Spleen (tissue), 11 donors: ENCODE results near the gene INHBA. TPM values are rescaled to one million over a fixed set of nuclear protein-coding genes. Genes with fewer than 3 reads are reported as not detected.

Source experiments
- DNase-seq: peaks from one replicate; pipeline ENCODE4 v3.0.0-alpha.2; 2020
- H3K27ac ChIP-seq, 8 donors: fragments of 200-600 bp; sonication (generic) in 7 of 8; 1 replicate in 4 of 8; 2 replicates in 4 of 8; pipeline versions ENCODE4 v1.5.0 to v1.8.0; 2016 to 2021; ENCODE audit warnings: inconsistent platforms in 4 of 8, mild to moderate bottlenecking in 4 of 8, moderate library complexity in 1 of 8
- H3K27me3 ChIP-seq, 7 donors: fragments of 200-600 bp; sonication (generic) in 6 of 7; replicated peaks in 1 of 7; 1 replicate in 4 of 7; 2 replicates in 3 of 7; pipeline versions ENCODE4 v1.5.0 to v1.8.0; 2016 to 2021; ENCODE audit warnings: inconsistent platforms in 3 of 7, mild to moderate bottlenecking in 1 of 7
- H3K36me3 ChIP-seq, 6 donors: fragments of 200-600 bp; sonication (generic) in 5 of 6; 1 replicate in 4 of 6; 2 replicates in 2 of 6; pipeline versions ENCODE4 v1.5.0 to v1.8.0; 2016 to 2021; ENCODE audit warnings: inconsistent platforms in 2 of 6
- H3K4me1 ChIP-seq, 6 donors: fragments of 200-600 bp; sonication (generic) in 5 of 6; 1 replicate in 3 of 6; 2 replicates in 3 of 6; pipeline versions ENCODE4 v1.5.0 to v1.8.0; 2016 to 2021; ENCODE audit warnings: inconsistent platforms in 3 of 6
- H3K4me3 ChIP-seq, 8 donors: fragments of 200-600 bp; sonication (generic) in 7 of 8; 1 replicate in 4 of 8; 2 replicates in 4 of 8; pipeline versions ENCODE4 v1.5.0 to v1.8.0; 2016 to 2021; ENCODE audit warnings: inconsistent platforms in 4 of 8, mild to moderate bottlenecking in 4 of 8, moderate library complexity in 2 of 8
- H3K9me3 ChIP-seq, 8 donors: fragments of 200-600 bp; sonication (generic) in 7 of 8; 1 replicate in 4 of 8; 2 replicates in 4 of 8; pipeline versions ENCODE4 v1.5.0 to v1.8.0; 2016 to 2021; ENCODE audit warnings: inconsistent platforms in 4 of 8
- POLR2A ChIP-seq, 3 donors: fragments of 450-650 bp; IDR thresholded peaks; one replicate each; pipeline ENCODE4 v1.5.1; 2017; ENCODE audit warnings: antibody characterized with exemption in 3 of 3, mild to moderate bottlenecking in 1 of 3
- POLR2AphosphoS5 ChIP-seq, 3 donors: sonication (generic); formaldehyde crosslinking; IDR thresholded peaks; one replicate each; pipeline ENCODE4 v1.5.1; 2017; ENCODE audit warnings: antibody characterized with exemption in 3 of 3
- WGBS, 5 donors: extraction: QIAGEN DNeasy Blood & Tissue Kit in 3 of 5; methylation state at CpG; one replicate each; pipeline versions ENCODE4 v1.1.5 to v1.1.7; 2013 to 2018; 5-methylcytosine and 5-hydroxymethylcytosine counted together
- intact Hi-C: fragments of 100-400 bp; cut with DNase I; formaldehyde crosslinking; loops from one replicate; pipeline ENCODE4 v1.15.0; 2023; ENCODE audit warnings: low total_unique reads
- polyA plus RNA-seq, 3 donors: library from polyadenylated mRNA; stranded (reverse); fragments of 200-250 nt; gene quantifications; one replicate each; pipeline ENCODE4 v1.2.1, GENCODE V29; 2013
- total RNA-seq, 7 donors: library from RNA; depleted of rRNA in 3 of 7; stranded (reverse); fragments of >200 nt in 3 of 7; fragmentation: NEBNext Ultra II Directional in 4 of 7; extraction: Animal tissue kit (Norgen Biotek cat#: 25700) in 4 of 7; gene quantifications; one replicate each; pipeline versions ENCODE4 v1.1.0 to v1.2.1, GENCODE V29; 2016 to 2021
- TF ChIP-seq, protein P1 (sequence below), 11 experiments: fragments of 200-600 bp in 7 of 11; fragments of 450-650 bp in 4 of 11; sonication (generic) in 4 of 11; IDR thresholded peaks in 8 of 11; conservative IDR thresholded peaks in 3 of 11; 1 replicate in 7 of 11; 2 replicates in 4 of 11; pipeline versions ENCODE4 v1.4.0 to v1.8.0; 2016 to 2021; ENCODE audit warnings: antibody characterized with exemption in 11 of 11, inconsistent platforms in 4 of 11, mild to moderate bottlenecking in 1 of 11
- donor health status: healthy with polysubstance abuse.
- donor health status: DM: no; HTN: no; CAD: no; lungs with moderate emphysema.
- donor health status: DM: no; HTN: no; CAD: no.
- donor health status: Bipolar disorder and iron deficiency.
- donor health status: healthy.
- donor health status: DM: no; HTN: no; CAD: no.
- donor health status: DM: yes; HTN: yes; CAD: no.

The INHBA gene
- total and polyA plus RNA-seq, 10 donors, result 0.15 to 3.9 (median 0.40) TPM

DNA sequence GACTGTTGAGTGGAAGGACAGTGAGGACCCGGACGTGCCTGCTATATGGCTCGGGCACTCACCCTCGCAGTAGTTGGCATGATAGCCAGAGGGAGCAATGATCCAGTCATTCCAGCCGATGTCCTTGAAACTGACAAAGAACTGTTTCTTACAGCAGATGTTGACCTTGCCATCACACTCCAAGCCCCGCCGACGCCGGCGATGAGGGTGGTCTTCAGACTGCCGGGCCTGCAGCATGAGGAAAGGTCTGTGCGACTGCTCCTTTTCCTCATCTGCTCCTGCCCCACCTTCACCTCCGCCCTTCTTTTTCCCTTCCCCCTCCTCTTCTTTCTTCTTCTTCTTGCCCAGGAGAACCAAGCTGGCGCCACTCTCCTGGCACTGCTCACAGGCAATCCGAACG is 13.1 kb downstream of the INHBA start:
- 87 to 97% (median 94%) methylated on average over 16 of the region's 16 CpGs for WGBS, 5 donors
- Histone ChIP-seq H3K27me3 (peaks cover 0 to 7% (median 0%) of the 10 kb centered on the region in 7 donors), H3K27ac (no peak overlapping the region), H3K9me3 (no peaks in the 10 kb centered on the region), H3K36me3 (peaks cover 0 to 6% (median 0%) of the 10 kb centered on the region in 6 donors), H3K4me1 (peaks cover 0 to 27% (median 5%) of the 10 kb centered on the region in 6 donors), H3K4me3 (no peak overlapping the region)
- no peak for DNase-seq
- no peak for TF ChIP-seq POLR2AphosphoS5 (IDR thresholded peaks at IDR 0.05)
- TF ChIP-seq, protein P1, sequence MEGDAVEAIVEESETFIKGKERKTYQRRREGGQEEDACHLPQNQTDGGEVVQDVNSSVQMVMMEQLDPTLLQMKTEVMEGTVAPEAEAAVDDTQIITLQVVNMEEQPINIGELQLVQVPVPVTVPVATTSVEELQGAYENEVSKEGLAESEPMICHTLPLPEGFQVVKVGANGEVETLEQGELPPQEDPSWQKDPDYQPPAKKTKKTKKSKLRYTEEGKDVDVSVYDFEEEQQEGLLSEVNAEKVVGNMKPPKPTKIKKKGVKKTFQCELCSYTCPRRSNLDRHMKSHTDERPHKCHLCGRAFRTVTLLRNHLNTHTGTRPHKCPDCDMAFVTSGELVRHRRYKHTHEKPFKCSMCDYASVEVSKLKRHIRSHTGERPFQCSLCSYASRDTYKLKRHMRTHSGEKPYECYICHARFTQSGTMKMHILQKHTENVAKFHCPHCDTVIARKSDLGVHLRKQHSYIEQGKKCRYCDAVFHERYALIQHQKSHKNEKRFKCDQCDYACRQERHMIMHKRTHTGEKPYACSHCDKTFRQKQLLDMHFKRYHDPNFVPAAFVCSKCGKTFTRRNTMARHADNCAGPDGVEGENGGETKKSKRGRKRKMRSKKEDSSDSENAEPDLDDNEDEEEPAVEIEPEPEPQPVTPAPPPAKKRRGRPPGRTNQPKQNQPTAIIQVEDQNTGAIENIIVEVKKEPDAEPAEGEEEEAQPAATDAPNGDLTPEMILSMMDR (IDR thresholded peaks at IDR 0.05 in 8 of 11, conservative IDR thresholded peaks at IDR 0.05 in 3 of 11), result no peak
- intact Hi-C loops, result loop anchor here (10.0 kb wide), 1 partner anchor 675 kb away; no protein-coding TSS in a partner anchor

DNA sequence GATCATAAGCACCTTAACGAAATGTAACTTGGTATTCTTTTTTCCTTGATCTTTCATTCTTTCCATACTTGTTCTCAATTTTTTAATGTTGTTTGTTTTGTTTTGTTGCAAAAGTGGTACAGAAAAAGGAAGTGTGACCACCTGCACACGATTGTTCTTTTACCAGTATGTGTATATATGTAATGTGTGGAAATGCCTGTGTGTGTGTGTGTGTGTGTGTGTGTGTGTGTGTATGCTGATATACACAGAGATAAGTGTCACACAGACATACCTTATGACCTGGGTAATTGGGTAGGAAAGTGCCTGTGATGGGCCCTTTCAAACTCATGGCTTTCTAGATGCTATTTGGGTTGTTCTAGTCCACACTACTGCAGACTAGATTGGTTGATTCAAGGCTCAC is 14.0 kb downstream of the INHBA start:
- Histone ChIP-seq H3K4me1 (peaks cover 0 to 24% (median 5%) of the 10 kb centered on the region in 6 donors), H3K27me3 (no peaks in the 10 kb centered on the region), H3K4me3 (no peak overlapping the region), H3K27ac (no peak overlapping the region), H3K36me3 (peaks cover 0 to 6% (median 0%) of the 10 kb centered on the region in 6 donors), H3K9me3 (no peaks in the 10 kb centered on the region)
- TF ChIP-seq POLR2A (IDR thresholded peaks at IDR 0.05), result no peak
- TF ChIP-seq, protein P1 (IDR thresholded peaks at IDR 0.05 in 8 of 11, conservative IDR thresholded peaks at IDR 0.05 in 3 of 11), result no peak
- no peak for DNase-seq
- intact Hi-C loops, result no loop called here
- 54 to 65% (median 58%) methylated on average over 2 of the region's 2 CpGs for WGBS, 5 donors

DNA sequence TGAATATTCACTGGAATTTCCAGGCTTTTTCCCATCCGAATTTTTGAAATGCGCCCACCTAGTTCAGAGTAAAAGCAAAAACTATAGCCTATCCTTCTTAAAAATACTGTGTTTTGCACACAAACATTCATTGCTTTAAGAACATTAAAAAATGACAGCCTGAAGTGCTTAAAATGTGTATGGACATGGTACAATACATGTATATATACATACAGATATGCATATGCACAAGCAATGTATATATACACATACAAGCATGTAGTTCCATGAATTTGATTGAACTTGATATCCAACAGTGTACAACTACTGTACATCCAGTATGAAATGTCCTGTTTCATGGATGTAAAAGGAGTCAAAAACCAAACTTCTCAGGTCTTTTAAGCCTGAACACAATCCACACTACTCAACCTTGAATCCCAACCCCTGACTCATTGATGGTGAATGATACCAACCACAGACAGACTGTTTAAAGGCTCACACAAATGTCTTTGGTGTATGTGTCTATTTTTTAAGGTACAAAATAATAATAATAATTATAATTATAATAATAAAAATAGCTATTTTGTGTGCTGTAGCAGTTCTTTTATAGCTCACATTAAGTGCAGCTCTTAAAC is 14.8 kb downstream of the INHBA start:
- TF ChIP-seq POLR2A (IDR thresholded peaks at IDR 0.05) (no peak), POLR2AphosphoS5 (IDR thresholded peaks at IDR 0.05) (no peak)
- TF ChIP-seq, protein P1 (IDR thresholded peaks at IDR 0.05 in 8 of 11, conservative IDR thresholded peaks at IDR 0.05 in 3 of 11), result no peak
- DNase-seq, result no peak

DNA sequence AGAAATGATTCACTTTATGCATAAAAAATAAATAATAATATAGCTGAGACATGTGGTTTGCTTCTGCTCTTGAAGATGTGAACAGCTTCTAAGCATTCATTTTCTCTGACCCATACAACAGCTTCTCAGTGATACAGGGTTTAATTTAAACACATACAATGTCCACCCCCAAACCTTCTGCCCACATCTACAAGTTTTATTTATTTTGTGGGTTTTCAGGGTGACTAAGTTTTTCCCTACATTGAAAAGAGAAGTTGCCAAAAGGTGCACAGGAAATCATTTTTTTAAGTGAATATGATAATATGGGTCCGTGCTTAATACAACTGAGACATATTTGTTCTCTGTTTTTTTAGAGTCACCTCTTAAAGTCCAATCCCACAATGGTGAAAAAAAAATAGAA is 17.2 kb downstream of the INHBA start:
- no peaks in the 10 kb centered on the region for H3K9me3 ChIP-seq
- H3K4me3 ChIP-seq, result no peak overlapping the region
- intact Hi-C loops, result no loop called here
- no peaks in the 10 kb centered on the region for H3K27me3 ChIP-seq
- WGBS, 5 donors, result 14 to 32% (median 24%) methylated on average over 1 of the region's 1 CpG
- H3K4me1 ChIP-seq, result peaks cover 0 to 4% (median 0%) of the 10 kb centered on the region in 6 donors
- no peak overlapping the region for H3K27ac ChIP-seq
- TF ChIP-seq POLR2AphosphoS5 (IDR thresholded peaks at IDR 0.05), result no peak
- no peak for TF ChIP-seq POLR2A (IDR thresholded peaks at IDR 0.05)
- TF ChIP-seq, protein P1 (IDR thresholded peaks at IDR 0.05 in 8 of 11, conservative IDR thresholded peaks at IDR 0.05 in 3 of 11), result no peak
- no peak for DNase-seq
- H3K36me3 ChIP-seq, result peaks cover 0 to 6% (median 0%) of the 10 kb centered on the region in 6 donors

More for the DNA sequence above, 14.8 kb downstream of the INHBA start:
- H3K27me3 ChIP-seq, result no peaks in the 10 kb centered on the region
- peaks cover 0 to 6% (median 0%) of the 10 kb centered on the region in 6 donors for H3K36me3 ChIP-seq
- H3K4me1 ChIP-seq, result peaks cover 0 to 18% (median 5%) of the 10 kb centered on the region in 6 donors
- intact Hi-C loops, result no loop called here
- WGBS, 5 donors, result 94 to 99% (median 96%) methylated on average over 2 of the region's 2 CpGs
- no peak overlapping the region for H3K4me3 ChIP-seq
- H3K9me3 ChIP-seq, result no peaks in the 10 kb centered on the region
- H3K27ac ChIP-seq, result no peak overlapping the region
